ENCODE measurements around the gene MAP2.

DNA sequence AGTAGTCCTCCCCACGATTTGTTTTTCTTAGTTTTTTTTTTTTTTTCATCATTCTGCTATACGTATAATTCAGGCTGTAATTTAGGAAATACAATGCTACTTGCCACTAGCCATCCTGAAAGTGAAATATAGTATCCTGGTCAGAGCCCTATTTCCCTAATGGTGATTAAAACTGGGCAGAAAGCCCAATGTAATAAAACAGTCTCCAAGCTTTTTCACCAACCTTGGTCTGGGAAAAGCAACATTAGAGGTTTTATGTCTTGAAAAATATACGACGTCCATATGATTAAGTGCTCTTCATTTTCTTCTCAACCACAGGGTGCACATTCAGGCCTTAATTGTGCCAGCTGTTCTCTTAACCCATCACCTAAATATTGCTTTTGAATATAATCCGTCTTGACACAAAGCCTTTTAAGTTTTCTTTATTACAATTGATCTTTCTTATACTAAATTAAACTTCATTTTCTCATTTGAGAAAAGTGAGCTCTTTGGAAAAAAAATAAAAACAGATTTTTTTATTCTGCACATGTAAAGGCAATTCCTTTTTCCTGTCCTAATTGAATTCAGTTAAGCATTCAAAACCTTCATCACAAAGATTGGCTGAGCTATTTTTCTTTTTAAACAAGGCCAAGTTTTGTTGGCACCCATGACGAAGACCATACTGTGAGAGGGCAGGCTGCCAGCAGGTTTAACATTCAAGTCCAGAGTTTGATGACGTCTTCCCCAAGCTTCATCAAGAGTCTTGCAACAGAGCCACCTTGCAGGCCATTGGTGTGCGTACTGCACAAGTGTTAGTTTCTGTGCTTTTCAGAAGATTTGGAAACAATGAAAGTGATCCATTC, 52.7 kb downstream of the MAP2 start:
- TF ChIP-seq, protein P1, sequence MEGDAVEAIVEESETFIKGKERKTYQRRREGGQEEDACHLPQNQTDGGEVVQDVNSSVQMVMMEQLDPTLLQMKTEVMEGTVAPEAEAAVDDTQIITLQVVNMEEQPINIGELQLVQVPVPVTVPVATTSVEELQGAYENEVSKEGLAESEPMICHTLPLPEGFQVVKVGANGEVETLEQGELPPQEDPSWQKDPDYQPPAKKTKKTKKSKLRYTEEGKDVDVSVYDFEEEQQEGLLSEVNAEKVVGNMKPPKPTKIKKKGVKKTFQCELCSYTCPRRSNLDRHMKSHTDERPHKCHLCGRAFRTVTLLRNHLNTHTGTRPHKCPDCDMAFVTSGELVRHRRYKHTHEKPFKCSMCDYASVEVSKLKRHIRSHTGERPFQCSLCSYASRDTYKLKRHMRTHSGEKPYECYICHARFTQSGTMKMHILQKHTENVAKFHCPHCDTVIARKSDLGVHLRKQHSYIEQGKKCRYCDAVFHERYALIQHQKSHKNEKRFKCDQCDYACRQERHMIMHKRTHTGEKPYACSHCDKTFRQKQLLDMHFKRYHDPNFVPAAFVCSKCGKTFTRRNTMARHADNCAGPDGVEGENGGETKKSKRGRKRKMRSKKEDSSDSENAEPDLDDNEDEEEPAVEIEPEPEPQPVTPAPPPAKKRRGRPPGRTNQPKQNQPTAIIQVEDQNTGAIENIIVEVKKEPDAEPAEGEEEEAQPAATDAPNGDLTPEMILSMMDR (IDR thresholded peaks at IDR 0.05; ENCODE audit: extremely low read depth in 1 of 2, insufficient read depth in 1 of 2, low read depth in 1 of 2, low read length in 2 of 2) = no peak
- TF ChIP-seq POLR2A (IDR thresholded peaks at IDR 0.05; ENCODE audit: low read depth, low read length) = no peak
- no peak for TF ChIP-seq EZH2 (IDR thresholded peaks at IDR 0.05; ENCODE audit: borderline replicate concordance, low read depth, low read length, severe bottlenecking)

Data from endothelial cell of umbilical vein (primary cell).